Measurements from ENCODE around the gene RFX7.

The RFX7 gene

GRCh38 chr15:56042498-56042897 is 201.2 kb downstream of the RFX7 start:
- Histone ChIP-seq H3K79me2 (ENCODE audit: control insufficient read depth, low read length) (no peaks in the 10 kb centered on the region), H3K27ac (ENCODE audit: low read depth, low read length) (no peak overlapping the region), H4K20me1 (ENCODE audit: control insufficient read depth, insufficient read depth, low read depth, low read length) (no peaks in the 10 kb centered on the region), H3K9me3 (ENCODE audit: control insufficient read depth, insufficient read depth, low read length) (peaks cover 12% of the 10 kb centered on the region; the same call in 1 of the 2 replicates), H3K9me2 (replicated peaks; ENCODE audit: control insufficient read depth, low read length) (no peaks in the 10 kb centered on the region), H3F3A (ENCODE audit: control insufficient read depth, insufficient read depth) (no peaks in the 10 kb centered on the region), H3K4me2 (ENCODE audit: low read length) (no peak overlapping the region), H3K27me3 (ENCODE audit: control insufficient read depth, low read length) (no peaks in the 10 kb centered on the region), H3K4me1 (ENCODE audit: control insufficient read depth, low read length) (no peaks in the 10 kb centered on the region), H3K4me3 (ENCODE audit: low read length) (no peak overlapping the region), H3K36me3 (ENCODE audit: control insufficient read depth, low read length) (no peaks in the 10 kb centered on the region)
- TF ChIP-seq, protein P1, sequence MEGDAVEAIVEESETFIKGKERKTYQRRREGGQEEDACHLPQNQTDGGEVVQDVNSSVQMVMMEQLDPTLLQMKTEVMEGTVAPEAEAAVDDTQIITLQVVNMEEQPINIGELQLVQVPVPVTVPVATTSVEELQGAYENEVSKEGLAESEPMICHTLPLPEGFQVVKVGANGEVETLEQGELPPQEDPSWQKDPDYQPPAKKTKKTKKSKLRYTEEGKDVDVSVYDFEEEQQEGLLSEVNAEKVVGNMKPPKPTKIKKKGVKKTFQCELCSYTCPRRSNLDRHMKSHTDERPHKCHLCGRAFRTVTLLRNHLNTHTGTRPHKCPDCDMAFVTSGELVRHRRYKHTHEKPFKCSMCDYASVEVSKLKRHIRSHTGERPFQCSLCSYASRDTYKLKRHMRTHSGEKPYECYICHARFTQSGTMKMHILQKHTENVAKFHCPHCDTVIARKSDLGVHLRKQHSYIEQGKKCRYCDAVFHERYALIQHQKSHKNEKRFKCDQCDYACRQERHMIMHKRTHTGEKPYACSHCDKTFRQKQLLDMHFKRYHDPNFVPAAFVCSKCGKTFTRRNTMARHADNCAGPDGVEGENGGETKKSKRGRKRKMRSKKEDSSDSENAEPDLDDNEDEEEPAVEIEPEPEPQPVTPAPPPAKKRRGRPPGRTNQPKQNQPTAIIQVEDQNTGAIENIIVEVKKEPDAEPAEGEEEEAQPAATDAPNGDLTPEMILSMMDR (IDR thresholded peaks at IDR 0.05; ENCODE audit: low read depth, low read length, poor library complexity, severe bottlenecking), result no peak
- TF ChIP-seq EZH2phosphoT487 (IDR thresholded peaks at IDR 0.05; ENCODE audit: borderline replicate concordance, low read length), result no peak

GRCh38 chr15:56042031-56042430 is 201.6 kb downstream of the RFX7 start:
- no peak overlapping the region for H3K4me2 ChIP-seq (ENCODE audit: low read length)
- H3K27me3 ChIP-seq (ENCODE audit: control insufficient read depth, low read length), result no peaks in the 10 kb centered on the region
- no peaks in the 10 kb centered on the region for H3K79me2 ChIP-seq (ENCODE audit: control insufficient read depth, low read length)
- H3K9me3 ChIP-seq (ENCODE audit: control insufficient read depth, insufficient read depth, low read length), result peaks cover 12% of the 10 kb centered on the region; the same call in 1 of the 2 replicates
- TF ChIP-seq, protein P1 (IDR thresholded peaks at IDR 0.05; ENCODE audit: low read depth, low read length, poor library complexity, severe bottlenecking), result no peak
- TF ChIP-seq EZH2phosphoT487 (IDR thresholded peaks at IDR 0.05; ENCODE audit: borderline replicate concordance, low read length), result no peak
- no peaks in the 10 kb centered on the region for H3K36me3 ChIP-seq (ENCODE audit: control insufficient read depth, low read length)
- no peaks in the 10 kb centered on the region for H3K9me2 ChIP-seq (replicated peaks; ENCODE audit: control insufficient read depth, low read length)
- H3F3A ChIP-seq (ENCODE audit: control insufficient read depth, insufficient read depth), result no peaks in the 10 kb centered on the region
- no peak overlapping the region for H3K4me3 ChIP-seq (ENCODE audit: low read length)
- no peak overlapping the region for H3K27ac ChIP-seq (ENCODE audit: low read depth, low read length)
- H4K20me1 ChIP-seq (ENCODE audit: control insufficient read depth, insufficient read depth, low read depth, low read length), result no peaks in the 10 kb centered on the region
- H3K4me1 ChIP-seq (ENCODE audit: control insufficient read depth, low read length), result no peaks in the 10 kb centered on the region

- Histone ChIP-seq H3K36me3 (ENCODE audit: control insufficient read depth, low read length) (no peaks in the 10 kb centered on the region), H3K4me3 (ENCODE audit: low read length) (no peak overlapping the region), H3K4me1 (ENCODE audit: control insufficient read depth, low read length) (no peaks in the 10 kb centered on the region), H3K4me2 (ENCODE audit: low read length) (no peak overlapping the region), H3K9me2 (replicated peaks; ENCODE audit: control insufficient read depth, low read length) (no peaks in the 10 kb centered on the region), H3K27ac (ENCODE audit: low read depth, low read length) (no peak overlapping the region), H3K9me3 (ENCODE audit: control insufficient read depth, insufficient read depth, low read length) (peaks cover 12% of the 10 kb centered on the region; the same call in 1 of the 2 replicates), H3K27me3 (ENCODE audit: control insufficient read depth, low read length) (no peaks in the 10 kb centered on the region), H4K20me1 (ENCODE audit: control insufficient read depth, insufficient read depth, low read depth, low read length) (no peaks in the 10 kb centered on the region), H3F3A (ENCODE audit: control insufficient read depth, insufficient read depth) (no peaks in the 10 kb centered on the region), H3K79me2 (ENCODE audit: control insufficient read depth, low read length) (no peaks in the 10 kb centered on the region)
- TF ChIP-seq, protein P1 (IDR thresholded peaks at IDR 0.05; ENCODE audit: low read depth, low read length, poor library complexity, severe bottlenecking), result no peak
- TF ChIP-seq EZH2phosphoT487 (IDR thresholded peaks at IDR 0.05; ENCODE audit: borderline replicate concordance, low read length), result no peak
Observed at GRCh38 chr15:56040081-56041035, 203.3 kb downstream of the RFX7 start.

Data from DOHH2 (cell line).